Measurements from ENCODE around the gene TP53BP1. TPM values are rescaled to one million over a fixed set of nuclear protein-coding genes. Genes with fewer than 3 reads are reported as not detected.
"Not testable (repeated sequence)": the region's sequence is repeated elsewhere in the genome, so short reads cannot be mapped to it uniquely, and the experiment has no call there.

Gene TP53BP1
- total RNA-seq, 4 donors from 2014 or later: 11.9 to 27.6 (median 20.6) TPM

GRCh38 chr15:43406189-43406588 is 86.8 kb downstream of the TP53BP1 start:
- intact Hi-C loops (cut with DNase I): no loop called here
- Histone ChIP-seq H3K9me3 (no peaks in the 10 kb centered on the region), H3K4me1 (no peaks in the 10 kb centered on the region), H3K27ac (no peak overlapping the region), H3K27me3 (no peaks in the 10 kb centered on the region), H3K4me3 (no peak overlapping the region), H3K36me3 (peaks cover 16 to 98% (median 33%) of the 10 kb centered on the region in 3 donors)
- TF ChIP-seq, protein P1, sequence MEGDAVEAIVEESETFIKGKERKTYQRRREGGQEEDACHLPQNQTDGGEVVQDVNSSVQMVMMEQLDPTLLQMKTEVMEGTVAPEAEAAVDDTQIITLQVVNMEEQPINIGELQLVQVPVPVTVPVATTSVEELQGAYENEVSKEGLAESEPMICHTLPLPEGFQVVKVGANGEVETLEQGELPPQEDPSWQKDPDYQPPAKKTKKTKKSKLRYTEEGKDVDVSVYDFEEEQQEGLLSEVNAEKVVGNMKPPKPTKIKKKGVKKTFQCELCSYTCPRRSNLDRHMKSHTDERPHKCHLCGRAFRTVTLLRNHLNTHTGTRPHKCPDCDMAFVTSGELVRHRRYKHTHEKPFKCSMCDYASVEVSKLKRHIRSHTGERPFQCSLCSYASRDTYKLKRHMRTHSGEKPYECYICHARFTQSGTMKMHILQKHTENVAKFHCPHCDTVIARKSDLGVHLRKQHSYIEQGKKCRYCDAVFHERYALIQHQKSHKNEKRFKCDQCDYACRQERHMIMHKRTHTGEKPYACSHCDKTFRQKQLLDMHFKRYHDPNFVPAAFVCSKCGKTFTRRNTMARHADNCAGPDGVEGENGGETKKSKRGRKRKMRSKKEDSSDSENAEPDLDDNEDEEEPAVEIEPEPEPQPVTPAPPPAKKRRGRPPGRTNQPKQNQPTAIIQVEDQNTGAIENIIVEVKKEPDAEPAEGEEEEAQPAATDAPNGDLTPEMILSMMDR (IDR thresholded peaks at IDR 0.05): no peak
- no peak for TF ChIP-seq POLR2A (IDR thresholded peaks at IDR 0.05)
- no peak for DNase-seq
- 83 to 84% methylated on average over 2 of the region's 2 CpGs for WGBS, 2 donors

- TF ChIP-seq, protein P1 (IDR thresholded peaks at IDR 0.05): no peak
- no peak for TF ChIP-seq POLR2A (IDR thresholded peaks at IDR 0.05)
- intact Hi-C loops (cut with DNase I): no loop called here
- H3K36me3 ChIP-seq: peaks cover 22 to 100% (median 33%) of the 10 kb centered on the region in 3 donors
- H3K27me3 ChIP-seq: no peaks in the 10 kb centered on the region
- no peak for DNase-seq
- H3K9me3 ChIP-seq: no peaks in the 10 kb centered on the region
- no peak overlapping the region for H3K27ac ChIP-seq
- H3K4me3 ChIP-seq: no peak overlapping the region
- H3K4me1 ChIP-seq: no peaks in the 10 kb centered on the region
- WGBS, 2 donors: 84 to 85% methylated on average over 5 of the region's 5 CpGs
Measured at GRCh38 chr15:43404130-43404529, 88.8 kb downstream of the TP53BP1 start.

DNA sequence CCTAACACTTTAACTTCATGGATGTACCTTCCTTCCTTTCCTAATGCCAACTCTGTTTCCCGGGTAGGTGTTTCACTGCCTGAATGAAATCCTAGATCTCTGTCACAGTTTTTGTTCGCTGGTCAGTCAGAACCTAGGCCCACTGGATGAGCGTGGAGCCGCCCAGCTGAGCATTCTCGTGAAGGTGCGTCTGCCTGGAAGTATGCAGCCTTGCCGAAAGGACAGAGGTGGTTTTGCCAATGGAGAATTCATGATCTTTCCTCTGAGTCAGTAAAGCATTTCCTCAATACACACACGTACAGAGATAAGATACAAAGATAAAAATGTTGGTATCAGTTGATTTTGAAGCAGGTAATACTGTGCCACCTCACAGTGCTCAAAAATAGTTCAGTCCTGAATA is 89.3 kb downstream of the TP53BP1 start:
- TF ChIP-seq, protein P1 (IDR thresholded peaks at IDR 0.05): no peak
- TF ChIP-seq POLR2A (IDR thresholded peaks at IDR 0.05): no peak
- Histone ChIP-seq H3K4me3 (no peak overlapping the region), H3K4me1 (no peaks in the 10 kb centered on the region), H3K27me3 (no peaks in the 10 kb centered on the region), H3K9me3 (no peaks in the 10 kb centered on the region), H3K27ac (no peak overlapping the region), H3K36me3 (peaks cover 22 to 100% (median 30%) of the 10 kb centered on the region in 3 donors)
- no peak for DNase-seq
- intact Hi-C loops (cut with DNase I): no loop called here
- 89 to 93% methylated on average over 6 to 8 of the region's 8 CpGs for WGBS, 2 donors

- Histone ChIP-seq H3K27me3 (no peaks in the 10 kb centered on the region), H3K4me3 (no peak overlapping the region), H3K27ac (no peak overlapping the region), H3K4me1 (no peaks in the 10 kb centered on the region), H3K36me3 (peaks cover 24 to 100% (median 29%) of the 10 kb centered on the region in 3 donors), H3K9me3 (no peaks in the 10 kb centered on the region)
- 73 to 80% methylated on average over 3 of the region's 3 CpGs for WGBS, 2 donors
- TF ChIP-seq, protein P1 (IDR thresholded peaks at IDR 0.05): no peak
- TF ChIP-seq POLR2A (IDR thresholded peaks at IDR 0.05): no peak
- intact Hi-C loops (cut with DNase I): no loop called here
- DNase-seq: no peak
Measured at GRCh38 chr15:43402255-43402654, 90.7 kb downstream of the TP53BP1 start.

DNA sequence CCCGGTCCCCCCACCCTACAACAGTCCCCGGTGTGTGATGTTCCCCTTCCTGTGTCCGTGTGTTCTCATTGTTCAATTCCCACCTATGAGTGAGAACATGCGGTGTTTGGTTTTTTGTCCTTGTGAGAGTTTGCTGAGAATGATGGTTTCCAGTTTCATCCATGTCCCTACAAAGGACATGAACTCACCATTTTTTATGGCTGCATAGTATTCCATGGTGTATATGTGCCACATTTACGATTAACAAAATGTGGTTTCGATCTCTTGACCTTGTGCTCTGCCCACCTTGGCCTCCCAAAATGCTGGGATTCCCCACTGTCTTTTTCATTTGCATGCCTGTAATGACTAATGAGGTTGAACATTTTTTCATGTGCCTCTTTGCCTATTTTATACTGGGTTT is 99.4 kb downstream of the TP53BP1 start:
- H3K4me3 ChIP-seq; DNase-seq; H3K4me1 ChIP-seq; intact Hi-C loops (cut with DNase I); H3K9me3 ChIP-seq; H3K27ac ChIP-seq; H3K27me3 ChIP-seq: not testable (repeated sequence)
- H3K36me3 ChIP-seq: peaks cover 10 to 94% (median 18%) of the 10 kb centered on the region in 3 donors
- WGBS, 2 donors: 96 to 99% methylated on average over 6 of the region's 6 CpGs

DNA sequence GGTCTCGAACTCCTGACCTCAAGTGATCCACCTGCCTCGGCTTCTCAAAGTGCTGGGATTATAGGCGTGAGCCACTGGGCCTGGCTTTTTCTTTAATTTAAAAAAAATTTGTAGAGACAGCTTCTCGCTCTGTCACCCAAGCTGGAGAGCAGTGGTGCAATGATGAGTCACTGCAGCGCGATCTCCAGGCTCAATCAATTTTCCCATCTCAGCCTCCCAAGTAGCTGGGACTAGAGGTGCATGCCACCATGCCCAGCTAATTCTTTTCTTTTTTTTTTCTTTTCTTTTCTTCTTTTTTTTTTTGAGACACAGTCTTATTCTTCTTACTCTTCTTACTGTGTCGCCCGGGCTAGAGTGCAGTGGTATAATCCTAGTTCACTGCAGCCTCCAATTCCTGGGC is 102.2 kb downstream of the TP53BP1 start:
- no peak for DNase-seq
- Histone ChIP-seq H3K27me3 (no peaks in the 10 kb centered on the region), H3K4me1 (no peaks in the 10 kb centered on the region), H3K27ac (no peak overlapping the region), H3K4me3 (no peak overlapping the region), H3K9me3 (no peaks in the 10 kb centered on the region), H3K36me3 (peaks cover 3 to 94% (median 20%) of the 10 kb centered on the region in 3 donors)
- intact Hi-C loops (cut with DNase I): no loop called here
- WGBS, 2 donors: 90 to 91% methylated on average over 8 of the region's 8 CpGs
- no peak for TF ChIP-seq POLR2A (IDR thresholded peaks at IDR 0.05)
- TF ChIP-seq, protein P1 (IDR thresholded peaks at IDR 0.05): no peak

All from esophagus squamous epithelium (tissue), 5 donors.